Measurements from ENCODE around the gene MLST8. TPM values are rescaled to one million over a fixed set of nuclear protein-coding genes. Genes with fewer than 3 reads are reported as not detected.

Gene MLST8
- total RNA-seq, 1 donor, result 30.8 TPM

DNA sequence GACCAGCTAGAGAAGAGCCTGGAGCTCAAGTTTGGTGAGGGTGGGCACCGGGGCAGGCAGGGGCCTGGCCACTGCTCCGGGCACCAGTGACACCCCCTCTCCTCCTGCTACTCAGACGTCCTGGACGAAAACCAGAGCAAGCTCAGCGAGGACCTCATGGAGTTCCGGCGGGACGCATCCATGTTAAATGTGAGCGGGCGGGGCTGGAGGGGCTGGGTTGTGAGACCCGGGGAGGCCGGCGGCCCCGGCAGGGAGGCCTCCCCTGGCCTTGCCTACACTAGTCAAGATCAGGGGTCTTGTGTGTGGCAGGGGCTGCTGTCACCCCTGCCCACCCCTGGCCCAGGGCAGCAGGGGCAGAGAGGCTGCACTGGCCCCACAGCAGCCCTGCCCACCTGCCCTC lies 31.9 kb upstream of the MLST8 start:
- Histone ChIP-seq H3K4me2 (ENCODE audit: insufficient read depth, low read length) (no peak overlapping the region), H3K27me3 (ENCODE audit: insufficient read depth, low read length) (no peaks in the 10 kb centered on the region), H4K20me1 (ENCODE audit: insufficient read depth, low read length) (peaks cover 11% of the 10 kb centered on the region), H2AFZ (ENCODE audit: low read length) (no peak overlapping the region), H3K9me3 (ENCODE audit: low read depth, low read length) (no peaks in the 10 kb centered on the region), H3K79me2 (ENCODE audit: insufficient read depth, low read length) (peaks cover 2% of the 10 kb centered on the region), H3K27ac (ENCODE audit: low read depth, low read length) (no peak overlapping the region), H3K36me3 (ENCODE audit: insufficient read depth, low read length) (peaks cover 44% of the 10 kb centered on the region), H3K4me3 (ENCODE audit: insufficient read depth, low read length) (no peak overlapping the region), H3K4me1 (ENCODE audit: insufficient read depth, low read length) (no peaks in the 10 kb centered on the region)
- TF ChIP-seq, protein P1, sequence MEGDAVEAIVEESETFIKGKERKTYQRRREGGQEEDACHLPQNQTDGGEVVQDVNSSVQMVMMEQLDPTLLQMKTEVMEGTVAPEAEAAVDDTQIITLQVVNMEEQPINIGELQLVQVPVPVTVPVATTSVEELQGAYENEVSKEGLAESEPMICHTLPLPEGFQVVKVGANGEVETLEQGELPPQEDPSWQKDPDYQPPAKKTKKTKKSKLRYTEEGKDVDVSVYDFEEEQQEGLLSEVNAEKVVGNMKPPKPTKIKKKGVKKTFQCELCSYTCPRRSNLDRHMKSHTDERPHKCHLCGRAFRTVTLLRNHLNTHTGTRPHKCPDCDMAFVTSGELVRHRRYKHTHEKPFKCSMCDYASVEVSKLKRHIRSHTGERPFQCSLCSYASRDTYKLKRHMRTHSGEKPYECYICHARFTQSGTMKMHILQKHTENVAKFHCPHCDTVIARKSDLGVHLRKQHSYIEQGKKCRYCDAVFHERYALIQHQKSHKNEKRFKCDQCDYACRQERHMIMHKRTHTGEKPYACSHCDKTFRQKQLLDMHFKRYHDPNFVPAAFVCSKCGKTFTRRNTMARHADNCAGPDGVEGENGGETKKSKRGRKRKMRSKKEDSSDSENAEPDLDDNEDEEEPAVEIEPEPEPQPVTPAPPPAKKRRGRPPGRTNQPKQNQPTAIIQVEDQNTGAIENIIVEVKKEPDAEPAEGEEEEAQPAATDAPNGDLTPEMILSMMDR (IDR thresholded peaks at IDR 0.05; ENCODE audit: extremely low read depth, low read depth, low read length), result no peak
- DNase-seq (ENCODE audit: insufficient read length, low spot score, missing footprints), result no peak

GRCh38 chr16:2173916-2174315 lies 31.3 kb upstream of the MLST8 start:
- Histone ChIP-seq H4K20me1 (ENCODE audit: insufficient read depth, low read length) (peaks cover 11% of the 10 kb centered on the region), H3K36me3 (ENCODE audit: insufficient read depth, low read length) (peaks cover 42% of the 10 kb centered on the region), H3K9me3 (ENCODE audit: low read depth, low read length) (no peaks in the 10 kb centered on the region), H3K4me3 (ENCODE audit: insufficient read depth, low read length) (no peak overlapping the region), H3K4me2 (ENCODE audit: insufficient read depth, low read length) (no peak overlapping the region), H3K27ac (ENCODE audit: low read depth, low read length) (no peak overlapping the region), H3K27me3 (ENCODE audit: insufficient read depth, low read length) (no peaks in the 10 kb centered on the region), H3K4me1 (ENCODE audit: insufficient read depth, low read length) (no peaks in the 10 kb centered on the region), H2AFZ (ENCODE audit: low read length) (no peak overlapping the region), H3K79me2 (ENCODE audit: insufficient read depth, low read length) (no peaks in the 10 kb centered on the region)
- TF ChIP-seq, protein P1 (IDR thresholded peaks at IDR 0.05; ENCODE audit: extremely low read depth, low read depth, low read length), result no peak
- no peak for DNase-seq (ENCODE audit: insufficient read length, low spot score, missing footprints)

DNA sequence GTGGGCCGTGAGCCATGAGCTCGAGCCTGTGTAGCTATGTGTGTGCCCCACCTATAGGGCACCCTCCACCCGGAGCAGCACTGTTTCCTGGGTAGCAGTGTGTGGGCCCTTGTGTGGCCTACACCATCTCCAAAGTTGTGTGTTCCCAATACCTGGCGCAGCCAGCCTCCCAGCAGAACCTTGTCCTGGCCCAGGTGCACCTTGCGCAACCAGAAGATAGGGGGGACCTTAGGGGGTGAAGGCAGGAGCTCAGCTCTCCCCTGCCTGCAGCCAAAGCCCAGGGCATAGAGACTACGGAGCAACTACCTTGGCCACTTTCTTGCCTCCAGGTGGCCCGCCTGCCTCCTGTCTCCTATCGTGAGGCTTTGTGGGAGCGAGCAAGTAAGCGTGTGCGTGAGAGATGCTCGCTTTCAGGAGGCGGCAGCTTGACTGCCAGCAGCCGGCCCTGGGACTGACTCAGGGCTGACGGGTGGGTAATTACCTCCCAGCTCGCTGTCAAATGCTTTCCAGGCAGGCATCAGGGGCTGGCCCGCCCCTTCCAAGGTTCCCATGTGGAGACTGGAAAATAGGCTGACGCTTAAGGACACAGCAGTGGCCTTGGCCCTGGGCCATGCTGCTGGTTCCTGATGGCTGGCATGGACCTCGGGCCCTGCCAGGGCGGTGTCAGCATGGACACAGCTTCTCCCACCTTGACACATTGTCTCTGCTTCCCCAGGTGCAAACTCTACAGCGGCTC lies 30.7 kb upstream of the MLST8 start:
- TF ChIP-seq, protein P1 (IDR thresholded peaks at IDR 0.05; ENCODE audit: extremely low read depth, low read depth, low read length), result no peak
- no peak overlapping the region for H3K27ac ChIP-seq (ENCODE audit: low read depth, low read length)

GRCh38 chr16:2175454-2175853 lies 29.8 kb upstream of the MLST8 start:
- Histone ChIP-seq H3K4me1 (ENCODE audit: insufficient read depth, low read length) (no peaks in the 10 kb centered on the region), H3K36me3 (ENCODE audit: insufficient read depth, low read length) (peaks cover 42% of the 10 kb centered on the region)

More for the DNA sequence above, 30.7 kb upstream of the MLST8 start:
- peaks cover 42% of the 10 kb centered on the region for H3K36me3 ChIP-seq (ENCODE audit: insufficient read depth, low read length)
- no peak overlapping the region for H3K4me3 ChIP-seq (ENCODE audit: insufficient read depth, low read length)
- DNase-seq (ENCODE audit: insufficient read length, low spot score, missing footprints), result no peak
- peaks cover 8% of the 10 kb centered on the region for H4K20me1 ChIP-seq (ENCODE audit: insufficient read depth, low read length)
- no peak overlapping the region for H2AFZ ChIP-seq (ENCODE audit: low read length)
- no peaks in the 10 kb centered on the region for H3K9me3 ChIP-seq (ENCODE audit: low read depth, low read length)
- H3K27me3 ChIP-seq (ENCODE audit: insufficient read depth, low read length), result no peaks in the 10 kb centered on the region
- no peaks in the 10 kb centered on the region for H3K79me2 ChIP-seq (ENCODE audit: insufficient read depth, low read length)
- H3K4me2 ChIP-seq (ENCODE audit: insufficient read depth, low read length), result no peak overlapping the region
- no peaks in the 10 kb centered on the region for H3K4me1 ChIP-seq (ENCODE audit: insufficient read depth, low read length)

More at GRCh38 chr16:2175454-2175853, 29.8 kb upstream of the MLST8 start:
- no peak overlapping the region for H3K4me2 ChIP-seq (ENCODE audit: insufficient read depth, low read length)
- H3K27ac ChIP-seq (ENCODE audit: low read depth, low read length), result no peak overlapping the region
- H3K27me3 ChIP-seq (ENCODE audit: insufficient read depth, low read length), result no peaks in the 10 kb centered on the region
- no peak overlapping the region for H3K4me3 ChIP-seq (ENCODE audit: insufficient read depth, low read length)
- TF ChIP-seq, protein P1 (IDR thresholded peaks at IDR 0.05; ENCODE audit: extremely low read depth, low read depth, low read length), result no peak
- no peak overlapping the region for H2AFZ ChIP-seq (ENCODE audit: low read length)
- no peak for DNase-seq (ENCODE audit: insufficient read length, low spot score, missing footprints)
- H4K20me1 ChIP-seq (ENCODE audit: insufficient read depth, low read length), result peaks cover 8% of the 10 kb centered on the region
- no peaks in the 10 kb centered on the region for H3K9me3 ChIP-seq (ENCODE audit: low read depth, low read length)
- H3K79me2 ChIP-seq (ENCODE audit: insufficient read depth, low read length), result no peaks in the 10 kb centered on the region

Measured in osteoblast (primary cell).